ENCODE measurements around the gene AGO1. TPM values are rescaled to one million over a fixed set of nuclear protein-coding genes. Genes with fewer than 3 reads are reported as not detected.

Gene AGO1
- total and polyA plus RNA-seq, 10 donors: 2.3 to 38.2 (median 31.0) TPM

GRCh38 chr1:35924838-35925237 is 41.8 kb downstream of the AGO1 start:
- no peak for TF ChIP-seq CTCF (IDR thresholded peaks at IDR 0.05 in 8 of 11, conservative IDR thresholded peaks at IDR 0.05 in 3 of 11)
- no peak for TF ChIP-seq POLR2A (IDR thresholded peaks at IDR 0.05)
- TF ChIP-seq POLR2AphosphoS5 (IDR thresholded peaks at IDR 0.05): no peak
- DNase-seq: no peak
- peaks cover 0 to 35% (median 7%) of the 10 kb centered on the region in 6 donors for H3K36me3 ChIP-seq
- H3K9me3 ChIP-seq: no peaks in the 10 kb centered on the region
- no peak overlapping the region for H3K4me3 ChIP-seq
- no peaks in the 10 kb centered on the region for H3K27me3 ChIP-seq (replicated peaks in 1 of 7)
- peaks cover 0 to 6% (median 4%) of the 10 kb centered on the region in 6 donors for H3K4me1 ChIP-seq
- intact Hi-C loops (cut with DNase I; ENCODE audit: low total_unique reads): no loop called here
- WGBS, 5 donors: 20 to 67% (median 57%) methylated on average over 1 of the region's 1 CpG
- H3K27ac ChIP-seq: no peak overlapping the region

GRCh38 chr1:35925741-35926140 is 42.7 kb downstream of the AGO1 start:
- Histone ChIP-seq H3K27me3 (replicated peaks in 1 of 7) (no peaks in the 10 kb centered on the region), H3K36me3 (peaks cover 0 to 26% (median 1%) of the 10 kb centered on the region in 6 donors), H3K4me3 (no peak overlapping the region), H3K9me3 (no peaks in the 10 kb centered on the region), H3K27ac (no peak overlapping the region), H3K4me1 (peaks cover 0 to 12% (median 9%) of the 10 kb centered on the region in 6 donors)
- intact Hi-C loops (cut with DNase I; ENCODE audit: low total_unique reads): no loop called here
- no peak for TF ChIP-seq CTCF (IDR thresholded peaks at IDR 0.05 in 8 of 11, conservative IDR thresholded peaks at IDR 0.05 in 3 of 11)
- no peak for TF ChIP-seq POLR2AphosphoS5 (IDR thresholded peaks at IDR 0.05)
- no peak for TF ChIP-seq POLR2A (IDR thresholded peaks at IDR 0.05)
- no peak for DNase-seq
- 75 to 95% (median 90%) methylated on average over 4 of the region's 4 CpGs for WGBS, 5 donors

- intact Hi-C loops (cut with DNase I; ENCODE audit: low total_unique reads): no loop called here
- TF ChIP-seq CTCF (IDR thresholded peaks at IDR 0.05 in 8 of 11, conservative IDR thresholded peaks at IDR 0.05 in 3 of 11) (no peak), POLR2A (IDR thresholded peaks at IDR 0.05) (no peak), POLR2AphosphoS5 (IDR thresholded peaks at IDR 0.05) (no peak)
- no peak overlapping the region for H3K4me3 ChIP-seq
- no peaks in the 10 kb centered on the region for H3K9me3 ChIP-seq
- no peak overlapping the region for H3K27ac ChIP-seq
- WGBS, 5 donors: 68 to 83% (median 72%) methylated on average over 3 of the region's 3 CpGs
- DNase-seq: no peak
- H3K27me3 ChIP-seq (replicated peaks in 1 of 7): no peaks in the 10 kb centered on the region
- H3K36me3 ChIP-seq: peaks cover 0 to 9% (median 0%) of the 10 kb centered on the region in 6 donors
- H3K4me1 ChIP-seq: peaks cover 8 to 24% (median 18%) of the 10 kb centered on the region in 6 donors
These were observed 44.5 kb downstream of the AGO1 start for GRCh38 chr1:35927472-35927871.

- H3K36me3 ChIP-seq: no peaks in the 10 kb centered on the region
- no peaks in the 10 kb centered on the region for H3K9me3 ChIP-seq
- peaks cover 16 to 49% (median 34%) of the 10 kb centered on the region in 6 donors for H3K4me1 ChIP-seq
- peak; percentile 76 for DNase-seq
- H3K27ac ChIP-seq: peak overlapping the region; percentile 95 to 99 (median 98)
- H3K27me3 ChIP-seq (replicated peaks in 1 of 7): no peaks in the 10 kb centered on the region
- H3K4me3 ChIP-seq: peak overlapping the region; percentile 66 to 87 (median 82)
- intact Hi-C loops (cut with DNase I; ENCODE audit: low total_unique reads): loop anchor here (10.0 kb wide), 1 partner anchor 45 kb away; the partner anchor contains the start of gene AGO1
- WGBS, 5 donors: 1 to 3% (median 2%) methylated on average over 15 of the region's 15 CpGs
- TF ChIP-seq CTCF (IDR thresholded peaks at IDR 0.05 in 8 of 11, conservative IDR thresholded peaks at IDR 0.05 in 3 of 11) (no peak), POLR2AphosphoS5 (IDR thresholded peaks at IDR 0.05) (no peak), POLR2A (IDR thresholded peaks at IDR 0.05) (no peak)
These were observed 47.0 kb downstream of the AGO1 start for GRCh38 chr1:35929730-35930592.
